ENCODE results near the gene IGFBPL1.

The IGFBPL1 gene

GRCh38 chr9:38371495-38371894 lies 52.8 kb downstream of the IGFBPL1 start:
- CTCF ChIA-PET, result interaction anchor here (1.4 kb wide), 1 partner anchor 36 kb away, joined by 3 read pairs; no protein-coding TSS in a partner anchor
- no peak overlapping the region for H3K27ac Mint-ChIP-seq

GRCh38 chr9:38370176-38370575 lies 54.1 kb downstream of the IGFBPL1 start:
- H3K36me3 Mint-ChIP-seq, result no peaks in the 10 kb centered on the region
- DNase-seq, result no peak
- H3K27me3 Mint-ChIP-seq, result peaks cover 10% of the 10 kb centered on the region
- H3K27ac Mint-ChIP-seq, result no peak overlapping the region
- H3K4me1 Mint-ChIP-seq, result no peaks in the 10 kb centered on the region
- CTCF ChIA-PET, result interaction anchor here (1.2 to 1.4 kb wide), 2 partner anchors 34 to 35 kb away, joined by 3 to 4 read pairs; no protein-coding TSS in a partner anchor
- no peaks in the 10 kb centered on the region for H3K9me3 Mint-ChIP-seq
- H3K4me3 Mint-ChIP-seq, result no peak overlapping the region

More at GRCh38 chr9:38371495-38371894, 52.8 kb downstream of the IGFBPL1 start:
- DNase-seq, result peak; percentile 54
- Mint-ChIP-seq H3K4me3 (no peak overlapping the region), H3K9me3 (no peaks in the 10 kb centered on the region), H3K4me1 (no peaks in the 10 kb centered on the region), H3K27me3 (peaks cover 10% of the 10 kb centered on the region), H3K36me3 (no peaks in the 10 kb centered on the region)

GRCh38 chr9:38368731-38369130 lies 55.5 kb downstream of the IGFBPL1 start:
- peaks cover 10% of the 10 kb centered on the region for H3K27me3 Mint-ChIP-seq
- no peak for DNase-seq
- no peaks in the 10 kb centered on the region for H3K36me3 Mint-ChIP-seq
- no peak overlapping the region for H3K4me3 Mint-ChIP-seq
- no peaks in the 10 kb centered on the region for H3K9me3 Mint-ChIP-seq
- H3K27ac Mint-ChIP-seq, result no peak overlapping the region
- CTCF ChIA-PET, result no interaction called here
- H3K4me1 Mint-ChIP-seq, result no peaks in the 10 kb centered on the region

GRCh38 chr9:38367898-38368297 lies 56.4 kb downstream of the IGFBPL1 start:
- H3K27me3 Mint-ChIP-seq, result peaks cover 13% of the 10 kb centered on the region
- H3K36me3 Mint-ChIP-seq, result no peaks in the 10 kb centered on the region
- no peak overlapping the region for H3K27ac Mint-ChIP-seq
- CTCF ChIA-PET, result no interaction called here
- H3K4me1 Mint-ChIP-seq, result peaks cover 3% of the 10 kb centered on the region
- H3K4me3 Mint-ChIP-seq, result no peak overlapping the region
- DNase-seq, result no peak
- H3K9me3 Mint-ChIP-seq, result no peaks in the 10 kb centered on the region

- Mint-ChIP-seq H3K27ac (no peak overlapping the region), H3K9me3 (no peaks in the 10 kb centered on the region), H3K36me3 (no peaks in the 10 kb centered on the region), H3K4me1 (peaks cover 4% of the 10 kb centered on the region), H3K27me3 (peaks cover 3% of the 10 kb centered on the region), H3K4me3 (no peak overlapping the region)
- CTCF ChIA-PET, result interaction anchor here (1.1 to 1.4 kb wide), 2 partner anchors 276 to 450 kb away, joined by 5 to 6 read pairs; no protein-coding TSS in a partner anchor
- no peak for DNase-seq
These were observed 60.7 kb downstream of the IGFBPL1 start for GRCh38 chr9:38363589-38363925.

- no peaks in the 10 kb centered on the region for H3K9me3 Mint-ChIP-seq
- no peak overlapping the region for H3K27ac Mint-ChIP-seq
- DNase-seq, result peak; percentile 40
These were observed 61.2 kb downstream of the IGFBPL1 start for GRCh38 chr9:38362852-38363588.

GRCh38 chr9:38361473-38361850 lies 62.8 kb downstream of the IGFBPL1 start:
- Mint-ChIP-seq H3K4me3 (no peak overlapping the region), H3K27me3 (peaks cover 3% of the 10 kb centered on the region), H3K4me1 (peaks cover 4% of the 10 kb centered on the region), H3K9me3 (no peaks in the 10 kb centered on the region), H3K27ac (no peak overlapping the region), H3K36me3 (no peaks in the 10 kb centered on the region)
- CTCF ChIA-PET, result interaction anchor here (1.0 to 1.1 kb wide), 2 partner anchors 273 to 448 kb away, joined by 4 read pairs; no protein-coding TSS in a partner anchor
- DNase-seq, result no peak

More at GRCh38 chr9:38362852-38363588, 61.2 kb downstream of the IGFBPL1 start:
- Mint-ChIP-seq H3K36me3 (no peaks in the 10 kb centered on the region), H3K27me3 (peaks cover 3% of the 10 kb centered on the region), H3K4me3 (no peak overlapping the region), H3K4me1 (peaks cover 4% of the 10 kb centered on the region)
- CTCF ChIA-PET, result interaction anchor here (1.1 to 1.4 kb wide), 2 partner anchors 275 to 449 kb away, joined by 5 to 6 read pairs; no protein-coding TSS in a partner anchor

GRCh38 chr9:38360839-38361472 lies 63.3 kb downstream of the IGFBPL1 start:
- no peaks in the 10 kb centered on the region for H3K36me3 Mint-ChIP-seq
- H3K27me3 Mint-ChIP-seq, result peaks cover 3% of the 10 kb centered on the region
- no peaks in the 10 kb centered on the region for H3K9me3 Mint-ChIP-seq
- peaks cover 4% of the 10 kb centered on the region for H3K4me1 Mint-ChIP-seq
- H3K27ac Mint-ChIP-seq, result no peak overlapping the region
- CTCF ChIA-PET, result interaction anchor here (1.0 to 1.2 kb wide), 3 partner anchors 272 to 448 kb away, joined by 3 to 4 read pairs (median 4); no protein-coding TSS in a partner anchor
- H3K4me3 Mint-ChIP-seq, result no peak overlapping the region
- no peak for DNase-seq

- peaks cover 4% of the 10 kb centered on the region for H3K4me1 Mint-ChIP-seq
- CTCF ChIA-PET, result interaction anchor here (1.1 to 1.2 kb wide), 2 partner anchors 273 to 446 kb away, joined by 3 to 4 read pairs; no protein-coding TSS in a partner anchor
- no peaks in the 10 kb centered on the region for H3K9me3 Mint-ChIP-seq
- H3K36me3 Mint-ChIP-seq, result no peaks in the 10 kb centered on the region
- H3K4me3 Mint-ChIP-seq, result no peak overlapping the region
- H3K27me3 Mint-ChIP-seq, result peaks cover 3% of the 10 kb centered on the region
- H3K27ac Mint-ChIP-seq, result no peak overlapping the region
- no peak for DNase-seq
These were observed 64.4 kb downstream of the IGFBPL1 start for GRCh38 chr9:38359689-38360385.

- no peaks in the 10 kb centered on the region for H3K9me3 Mint-ChIP-seq
- H3K27ac Mint-ChIP-seq, result no peak overlapping the region
- CTCF ChIA-PET, result no interaction called here
These were observed 65.0 kb downstream of the IGFBPL1 start for GRCh38 chr9:38359297-38359653.

GRCh38 chr9:38358390-38359296 lies 65.6 kb downstream of the IGFBPL1 start:
- H3K9me3 Mint-ChIP-seq, result no peaks in the 10 kb centered on the region
- peaks cover 4% of the 10 kb centered on the region for H3K4me1 Mint-ChIP-seq
- H3K27me3 Mint-ChIP-seq, result peaks cover 3% of the 10 kb centered on the region
- no peaks in the 10 kb centered on the region for H3K36me3 Mint-ChIP-seq
- no peak for DNase-seq
- no peak overlapping the region for H3K27ac Mint-ChIP-seq
- CTCF ChIA-PET, result interaction anchor here (1.1 to 1.3 kb wide), 2 partner anchors 23 to 197 kb away, joined by 3 read pairs; no protein-coding TSS in a partner anchor
- H3K4me3 Mint-ChIP-seq, result no peak overlapping the region

More at GRCh38 chr9:38359297-38359653, 65.0 kb downstream of the IGFBPL1 start:
- H3K36me3 Mint-ChIP-seq, result no peaks in the 10 kb centered on the region
- peaks cover 4% of the 10 kb centered on the region for H3K4me1 Mint-ChIP-seq
- peaks cover 3% of the 10 kb centered on the region for H3K27me3 Mint-ChIP-seq
- no peak for DNase-seq
- H3K4me3 Mint-ChIP-seq, result no peak overlapping the region

- H3K9me3 Mint-ChIP-seq, result no peaks in the 10 kb centered on the region
- CTCF ChIA-PET, result interaction anchor here (1.1 to 1.3 kb wide), 2 partner anchors 22 to 196 kb away, joined by 3 read pairs; no protein-coding TSS in a partner anchor
- H3K27me3 Mint-ChIP-seq, result no peaks in the 10 kb centered on the region
- H3K36me3 Mint-ChIP-seq, result no peaks in the 10 kb centered on the region
- H3K4me1 Mint-ChIP-seq, result no peaks in the 10 kb centered on the region
- no peak overlapping the region for H3K4me3 Mint-ChIP-seq
- H3K27ac Mint-ChIP-seq, result no peak overlapping the region
- DNase-seq, result no peak
These were observed 66.7 kb downstream of the IGFBPL1 start for GRCh38 chr9:38357350-38358114.

- Mint-ChIP-seq H3K27me3 (peaks cover 2% of the 10 kb centered on the region), H3K36me3 (no peaks in the 10 kb centered on the region), H3K27ac (no peak overlapping the region), H3K9me3 (no peaks in the 10 kb centered on the region), H3K4me1 (no peaks in the 10 kb centered on the region), H3K4me3 (no peak overlapping the region)
- CTCF ChIA-PET, result no interaction called here
- DNase-seq, result no peak
These were observed 67.4 kb downstream of the IGFBPL1 start for GRCh38 chr9:38356851-38357250.

Measured in activated naive CD4-positive, alpha-beta T cell treated with anti-CD3 and anti-CD28 coated beads, Interleukin-2, amount 10 ng/mL, durations not matched to agents 7 days and 5 days (primary cell).